Endothelial cell of umbilical vein (primary cell): ENCODE measurements around the gene PNPLA1.

Experiments
- EZH2 ChIP-seq: IDR thresholded peaks from 2 replicates; pipeline ENCODE4 v1.6.1; 2012; ENCODE audit warnings: borderline replicate concordance, low read depth, mild to moderate bottlenecking, moderate library complexity, low read length, inconsistent platforms; ENCODE audit not compliant: severe bottlenecking
- JUN ChIP-seq: IDR thresholded peaks from 2 replicates; pipeline ENCODE4 v1.6.1; 2011; ENCODE audit warnings: borderline replicate concordance, low read depth; ENCODE audit not compliant: insufficient read length, insufficient read depth

- TF ChIP-seq EZH2 (no peak), JUN (no peak)
Measured at GRCh38 chr6:36296240-36296639, 26.4 kb downstream of the PNPLA1 start.
